Left lung (tissue), 10 donors: ENCODE results near the gene BICDL2. TPM values are rescaled to one million over a fixed set of nuclear protein-coding genes. Genes with fewer than 3 reads are reported as not detected.

Experiments
- ATAC-seq: fragments of 200-7000 bp; cut with Tn5 transposase; one replicate; pipeline ENCODE4 v1.9.1; 2020; ENCODE audit warnings: moderate library complexity
- DNase-seq, 4 donors: peaks; one replicate each; pipeline ENCODE4 v3.0.0-alpha.2; 2013 to 2020
- H3K27ac ChIP-seq, 2 donors: fragments of 200-600 bp; sonication (generic) in 1 of 2; one replicate each; pipeline versions ENCODE4 v1.5.0 to v1.8.0; 2020 to 2021
- H3K27me3 ChIP-seq, 2 donors: fragments of 200-600 bp; sonication (generic) in 1 of 2; one replicate each; pipeline versions ENCODE4 v1.5.0 to v1.8.0; 2020 to 2021
- H3K36me3 ChIP-seq, 2 donors: fragments of 200-600 bp; sonication (generic) in 1 of 2; one replicate each; pipeline versions ENCODE4 v1.5.0 to v1.8.0; 2020 to 2021
- H3K4me1 ChIP-seq, 2 donors: fragments of 200-600 bp; one replicate each; pipeline ENCODE4 v1.8.0; 2021
- H3K4me3 ChIP-seq, 2 donors: fragments of 200-600 bp; sonication (generic) in 1 of 2; one replicate each; pipeline versions ENCODE4 v1.5.0 to v1.8.0; 2020 to 2021; ENCODE audit warnings: mild to moderate bottlenecking in 1 of 2
- H3K9me3 ChIP-seq, 2 donors: fragments of 200-600 bp; sonication (generic) in 1 of 2; one replicate each; pipeline versions ENCODE4 v1.5.0 to v1.8.0; 2020 to 2021
- CTCF ChIP-seq, 2 donors: fragments of 200-600 bp; sonication (generic) in 1 of 2; IDR thresholded peaks; one replicate each; pipeline versions ENCODE4 v1.5.0 to v1.8.0; 2021; ENCODE audit warnings: antibody characterized with exemption in 2 of 2
- intact Hi-C, 2 donors: fragments of 100-400 bp; cut with DNase I; formaldehyde crosslinking; loops; one replicate each; pipeline versions ENCODE4 v1.11.2 to v1.14.2; 2022
- polyA plus RNA-seq, 6 donors: library from polyadenylated mRNA; unstranded; fragments of 120-200 nt; gene quantifications; one replicate each; pipeline ENCODE4 v1.2.1, GENCODE V29; 2013; ENCODE audit not compliant: insufficient read length in 6 of 6
- total RNA-seq, 2 donors: library from RNA; stranded (reverse); fragmentation: NEBNext Ultra II Directional; extraction: Animal tissue kit (Norgen Biotek cat#: 25700); gene quantifications; one replicate each; pipeline ENCODE4 v1.2.1, GENCODE V29; 2021
- donor health status: DM: no; HTN: yes; CAD: no.
- donor health status: DM: no; HTN: no; CAD: no.

Gene BICDL2
- total and polyA plus RNA-seq, 8 donors = 2.5 to 18.1 (median 3.9) TPM

- DNase-seq = no peak
- TF ChIP-seq CTCF (IDR thresholded peaks at IDR 0.05) = no peak
- H3K27me3 ChIP-seq = peaks cover 13 to 21% of the 10 kb centered on the region in 2 donors
- H3K4me3 ChIP-seq = peak overlapping the region in 1 of 2 donors; percentile 83
- peaks cover 0 to 26% of the 10 kb centered on the region in 2 donors for H3K36me3 ChIP-seq
- ATAC-seq = no peak
- no peaks in the 10 kb centered on the region for H3K9me3 ChIP-seq
- H3K27ac ChIP-seq = no peak overlapping the region
- intact Hi-C loops = no loop called here
- peaks cover 29 to 67% of the 10 kb centered on the region in 2 donors for H3K4me1 ChIP-seq
Observed at GRCh38 chr16:3025032-3026002, 11.4 kb downstream of the BICDL2 start.

- Histone ChIP-seq H3K4me3 (peak within 1 kb of the TSS; percentile 61 to 83), H3K27me3 (peaks cover under 1 to 9% of the 10 kb centered on the region in 2 donors), H3K27ac (peak within 1 kb of the TSS; percentile 94 to 97), H3K4me1 (peaks cover 32 to 64% of the 10 kb centered on the region in 2 donors), H3K36me3 (peaks cover 0 to 26% of the 10 kb centered on the region in 2 donors), H3K9me3 (no peaks in the 10 kb centered on the region)
- intact Hi-C loops = no loop called here
- no peak for TF ChIP-seq CTCF (IDR thresholded peaks at IDR 0.05)
- ATAC-seq (peak; percentile 68), DNase-seq (peak; percentile 94 to 99 (median 97))
Observed at GRCh38 chr16:3023669-3024478, 12.9 kb downstream of the BICDL2 start, which contains the start of the genes HCFC1R1 and THOC6. Gene HCFC1R1, minus strand, starts transcription at chr16:3023942. Its CDS starts 1 bp downstream, at chr16:3023941. Gene THOC6, plus strand, starts transcription at chr16:3024035. Its CDS starts 292 bp downstream, at chr16:3024327.

- Histone ChIP-seq H3K36me3 (peaks cover 0 to 26% of the 10 kb centered on the region in 2 donors), H3K4me3 (peak overlapping the region; percentile 61 to 83), H3K4me1 (peaks cover 32 to 62% of the 10 kb centered on the region in 2 donors), H3K27me3 (peaks cover 3 to 9% of the 10 kb centered on the region in 2 donors), H3K9me3 (no peaks in the 10 kb centered on the region), H3K27ac (peak overlapping the region; percentile 94 to 97)
- TF ChIP-seq CTCF (IDR thresholded peaks at IDR 0.05) = no peak
- no peak for ATAC-seq
- intact Hi-C loops = no loop called here
- DNase-seq = peak in 1 of 4 donors; percentile 84
Observed at GRCh38 chr16:3023415-3023668, 13.4 kb downstream of the BICDL2 start.

GRCh38 chr16:3022684-3023414 lies 13.9 kb downstream of the BICDL2 start:
- intact Hi-C loops = no loop called here
- ATAC-seq (no peak), DNase-seq (no peak)
- H3K9me3 ChIP-seq = no peaks in the 10 kb centered on the region
- peaks cover 8 to 13% of the 10 kb centered on the region in 2 donors for H3K27me3 ChIP-seq
- no peak for TF ChIP-seq CTCF (IDR thresholded peaks at IDR 0.05)
- peaks cover 35 to 62% of the 10 kb centered on the region in 2 donors for H3K4me1 ChIP-seq
- H3K27ac ChIP-seq = peak overlapping the region; percentile 94 to 97
- peak overlapping the region; percentile 61 to 83 for H3K4me3 ChIP-seq
- peaks cover 0 to 26% of the 10 kb centered on the region in 2 donors for H3K36me3 ChIP-seq
